Activated T-helper 1 cell treated with Interleukin-2 at 50 U/mL for 16 hours (primary cell): ENCODE data around the gene YKT6.
"Not testable (repeated sequence)": the region's sequence is repeated elsewhere in the genome, so short reads cannot be mapped to it uniquely, and the experiment has no call there.

Experiments
- DNase-seq: peaks from one replicate; pipeline ENCODE4 v3.0.0-alpha.2; 2020; ENCODE audit warnings: low read depth

The YKT6 gene

DNA sequence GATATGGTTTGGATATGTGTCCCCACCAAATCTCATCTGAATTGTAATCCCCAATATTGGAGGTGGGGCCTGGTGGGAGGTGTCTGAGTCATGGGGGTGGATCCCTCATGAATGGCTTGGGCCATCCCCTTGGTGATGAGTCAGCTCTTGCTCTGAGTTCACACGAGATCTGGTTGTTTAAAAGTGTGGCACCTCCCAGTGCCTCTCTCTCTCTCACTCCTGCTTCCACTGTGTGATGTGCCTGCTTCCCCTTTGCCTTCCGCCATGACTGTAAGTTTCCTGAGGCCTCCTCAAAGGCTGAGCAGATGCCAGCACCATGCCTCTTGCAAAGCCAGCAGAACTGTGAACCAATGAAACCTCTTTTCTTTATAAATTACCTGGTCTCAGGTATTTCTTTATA, 6.7 kb upstream of the YKT6 start:
- no peak for DNase-seq

DNA sequence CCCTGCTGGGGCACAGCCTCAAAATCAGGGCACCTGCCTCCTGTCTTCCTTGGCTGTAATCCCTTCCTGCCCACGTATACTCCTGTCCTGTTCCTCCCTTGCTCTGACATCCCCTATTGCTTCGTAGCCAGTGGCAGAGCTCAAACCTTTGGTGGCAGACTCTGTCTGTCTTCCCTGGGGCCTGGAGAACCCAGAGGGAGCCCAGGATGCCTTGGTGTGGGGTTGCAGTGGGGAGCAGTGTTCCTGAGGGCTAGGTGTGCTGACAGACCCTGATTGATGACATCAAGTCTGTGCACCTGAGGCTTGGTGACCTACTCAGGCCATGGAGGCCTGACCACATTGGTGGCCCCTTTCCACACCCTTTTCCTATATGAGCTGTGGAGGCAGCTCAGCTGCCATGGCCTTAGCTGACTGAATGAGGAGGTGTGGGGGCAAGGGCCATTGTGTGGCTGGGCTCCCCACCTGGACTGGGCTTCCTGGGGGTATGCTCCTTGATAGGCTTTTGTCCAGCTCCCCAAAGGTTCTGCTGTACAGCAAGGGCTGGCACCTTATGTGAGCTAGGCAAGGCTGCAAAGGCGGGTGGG, 6.1 kb upstream of the YKT6 start:
- no peak for DNase-seq

DNA sequence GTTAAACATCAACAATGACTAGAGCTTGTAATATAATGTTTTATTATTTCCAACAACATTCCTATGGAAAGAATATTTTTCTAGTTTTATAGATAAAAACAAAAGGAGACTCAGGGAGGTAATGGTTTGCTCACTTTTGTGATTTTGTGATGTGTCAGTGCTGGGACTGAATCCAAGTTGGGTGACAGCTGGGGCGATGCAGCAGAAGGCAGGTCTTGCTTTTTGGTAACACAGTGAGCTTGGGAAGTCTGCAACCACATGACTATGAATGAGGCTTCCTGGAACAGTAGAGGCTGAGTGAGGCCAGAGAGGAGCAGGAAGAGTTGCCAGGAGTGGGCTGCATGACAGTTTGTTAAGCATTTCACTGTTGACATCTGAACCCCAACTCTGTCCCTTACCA, 4.9 kb upstream of the YKT6 start:
- DNase-seq: no peak

DNA sequence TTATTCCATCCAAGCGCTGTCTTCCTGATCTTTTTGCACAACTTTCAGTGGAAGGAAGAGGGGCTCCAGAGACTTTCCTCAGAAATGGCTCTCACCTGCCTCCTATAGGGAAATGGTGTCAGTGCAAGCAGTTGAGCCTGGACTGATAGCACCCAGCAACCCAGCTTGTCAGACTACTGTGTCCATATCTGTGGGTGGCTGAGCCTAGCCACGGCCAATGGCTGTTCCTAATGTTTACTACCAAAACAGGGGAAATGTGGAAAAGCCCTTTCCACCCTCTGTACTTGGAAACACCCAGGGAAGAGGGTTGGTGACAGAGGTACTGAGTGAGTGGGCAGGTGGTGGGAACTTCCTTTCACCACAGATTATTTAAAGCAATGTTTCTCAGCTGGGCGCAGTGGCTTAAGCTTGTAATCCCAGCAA, 4.3 kb upstream of the YKT6 start:
- DNase-seq: no peak

DNA sequence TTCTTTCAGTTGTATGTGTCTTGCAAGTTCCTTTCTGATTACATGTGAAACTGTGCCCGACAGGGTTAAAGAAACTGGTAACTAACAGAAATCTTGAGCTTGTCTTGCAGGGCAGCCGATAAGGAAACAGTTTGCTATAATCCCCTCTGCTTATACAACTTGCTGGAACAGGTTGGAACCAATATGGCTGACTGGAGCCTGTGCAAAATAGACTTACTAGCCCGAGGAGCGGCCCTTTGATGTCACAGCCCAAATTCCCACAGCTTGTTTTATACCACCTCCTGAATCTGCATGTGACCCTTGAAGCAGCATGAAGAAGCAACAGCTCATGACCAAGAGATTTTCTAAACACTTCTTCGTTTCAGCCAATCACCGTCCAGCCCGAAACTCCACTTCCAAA, 3.3 kb upstream of the YKT6 start:
- no peak for DNase-seq

DNA sequence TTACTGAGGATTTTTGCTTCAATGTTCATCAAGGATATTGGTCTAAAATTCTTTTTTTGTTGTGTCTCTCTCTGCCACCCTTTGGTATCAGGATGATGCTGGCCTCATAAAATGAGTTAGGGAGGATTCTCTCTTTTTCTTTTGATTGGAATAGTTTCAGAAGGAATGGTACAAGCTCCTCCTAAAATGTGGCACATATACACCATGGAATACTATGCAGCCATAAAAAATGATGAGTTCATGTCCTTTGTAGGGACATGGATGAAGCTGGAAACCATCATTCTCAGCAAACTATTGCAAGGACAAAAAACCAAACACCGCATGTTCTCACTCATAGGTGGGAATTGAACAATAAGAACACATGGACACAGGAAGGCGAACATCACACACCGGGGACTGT, 615 bp upstream of the YKT6 start:
- not testable (repeated sequence) for DNase-seq

DNA sequence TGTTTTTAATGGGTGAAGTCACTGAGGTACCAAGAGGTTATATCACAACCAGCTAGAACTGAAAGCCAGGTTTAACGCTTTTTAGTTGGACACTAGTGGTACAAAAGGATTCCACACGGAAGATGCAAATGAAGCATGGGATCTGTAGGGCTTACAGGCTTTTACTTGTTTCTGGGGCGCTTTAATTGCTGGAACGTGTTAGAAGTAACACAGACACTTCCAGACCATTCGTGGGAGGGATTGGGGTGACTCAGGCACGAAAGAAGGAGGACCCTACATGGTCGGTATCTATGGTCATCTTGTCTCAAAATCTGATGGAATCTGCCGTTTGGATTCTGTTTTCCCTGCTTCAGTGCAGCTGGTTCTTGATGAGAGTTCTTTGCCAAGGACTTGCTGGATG, 1.0 kb downstream of the YKT6 start:
- no peak for DNase-seq

DNA sequence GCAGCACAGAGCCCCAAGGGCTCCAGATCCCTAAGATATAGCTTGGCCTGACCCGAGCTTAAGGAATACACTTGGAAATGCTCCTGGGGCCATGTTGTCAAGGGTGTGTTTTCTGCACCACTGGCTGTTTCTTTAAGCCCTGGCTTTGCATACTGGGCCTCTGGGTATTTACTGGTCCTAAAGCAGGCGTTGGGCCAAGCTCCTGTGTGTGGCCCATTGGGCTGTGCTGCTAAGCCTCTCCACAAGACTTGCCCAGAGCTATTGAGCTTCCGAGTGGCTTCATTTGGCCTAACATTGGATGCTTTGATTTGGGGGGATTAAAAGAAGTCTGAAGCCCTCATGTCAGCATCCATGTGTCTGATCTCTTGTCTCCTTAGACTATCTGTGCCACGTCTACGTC, 5.2 kb downstream of the YKT6 start:
- no peak for DNase-seq

DNA sequence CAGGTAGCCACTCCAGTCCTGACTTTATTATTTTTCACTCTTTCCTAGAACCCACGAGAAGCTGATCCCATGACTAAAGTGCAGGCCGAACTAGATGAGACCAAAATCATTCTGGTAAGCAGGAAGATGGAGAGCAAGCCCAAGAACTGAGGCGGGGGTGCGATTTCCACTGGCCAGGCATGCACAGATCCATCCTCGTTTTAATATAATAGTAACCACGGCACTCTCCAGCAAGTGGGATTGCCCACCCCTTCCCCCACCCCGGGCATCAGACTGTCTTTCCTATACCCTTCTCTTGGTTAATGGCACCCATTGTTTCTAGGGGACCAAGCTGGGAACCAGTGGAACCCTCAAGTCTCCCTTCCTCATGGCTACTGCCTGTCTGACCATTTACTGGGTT, 7.3 kb downstream of the YKT6 start:
- no peak for DNase-seq

DNA sequence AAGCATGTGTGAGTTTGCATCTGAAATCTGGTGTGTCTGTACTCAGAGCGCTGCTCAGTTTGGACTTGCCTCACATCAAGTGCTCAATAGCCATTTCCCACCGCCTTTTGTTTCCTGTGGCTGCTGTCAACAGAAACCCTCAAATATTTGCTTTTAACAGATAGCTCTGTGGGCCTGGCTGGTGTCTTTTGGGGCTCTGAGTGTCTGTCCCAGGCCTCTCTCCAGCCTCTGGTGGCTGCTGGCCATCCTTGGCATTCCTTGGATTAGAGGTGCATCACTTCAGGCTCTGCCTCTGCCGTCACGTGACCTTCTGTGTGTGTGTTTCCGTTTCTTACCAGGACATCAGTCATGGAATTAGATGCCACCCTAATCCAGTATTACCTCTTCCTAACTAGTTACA, 9.3 kb downstream of the YKT6 start:
- no peak for DNase-seq

DNA sequence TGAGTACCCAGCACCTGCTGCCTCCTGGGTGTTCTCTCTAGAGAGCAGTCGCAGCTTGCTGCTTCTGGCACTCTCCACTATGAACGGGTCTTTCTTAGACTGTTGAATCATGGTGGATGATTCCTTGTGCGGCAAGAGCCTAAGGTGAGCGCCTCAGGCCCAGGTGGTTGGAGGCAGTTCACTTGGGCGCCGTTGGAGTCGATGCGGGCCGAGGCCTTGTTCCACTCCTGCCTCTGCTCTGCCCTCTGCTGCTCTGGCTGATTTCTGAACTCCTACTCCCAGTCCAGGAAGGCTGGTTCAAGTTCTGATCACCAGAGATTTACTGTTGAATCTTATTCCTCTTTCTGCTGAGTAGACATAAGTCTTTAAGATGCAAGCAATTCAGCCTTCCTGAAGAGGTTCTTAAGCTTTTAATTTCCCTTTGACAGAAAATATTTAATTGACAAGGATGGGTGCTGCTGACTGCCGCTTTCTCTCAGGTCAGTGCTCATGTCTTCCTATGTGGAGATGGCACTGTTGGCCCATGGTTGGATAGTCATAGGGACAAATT, 10.4 kb downstream of the YKT6 start:
- no peak for DNase-seq

DNA sequence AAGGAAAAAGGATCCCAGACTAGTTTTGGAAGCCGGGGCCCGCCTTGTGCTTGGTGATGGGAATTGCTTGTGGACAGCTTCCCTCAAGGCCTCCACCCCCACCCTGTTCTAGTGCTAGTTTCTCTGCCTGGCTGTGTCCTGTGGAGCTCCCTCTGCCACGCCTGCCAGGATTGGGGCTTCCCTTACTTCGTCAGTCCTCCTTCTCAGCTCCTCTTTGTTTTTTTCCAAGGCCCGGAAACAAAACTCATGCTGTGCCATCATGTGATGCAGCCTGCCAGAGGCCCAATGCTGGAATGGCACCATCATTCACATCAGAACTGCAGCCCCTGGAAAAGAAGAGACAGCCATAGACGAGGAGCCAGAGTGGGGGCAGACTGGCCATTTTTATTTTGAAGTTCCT, 11.2 kb downstream of the YKT6 start:
- DNase-seq: no peak

DNA sequence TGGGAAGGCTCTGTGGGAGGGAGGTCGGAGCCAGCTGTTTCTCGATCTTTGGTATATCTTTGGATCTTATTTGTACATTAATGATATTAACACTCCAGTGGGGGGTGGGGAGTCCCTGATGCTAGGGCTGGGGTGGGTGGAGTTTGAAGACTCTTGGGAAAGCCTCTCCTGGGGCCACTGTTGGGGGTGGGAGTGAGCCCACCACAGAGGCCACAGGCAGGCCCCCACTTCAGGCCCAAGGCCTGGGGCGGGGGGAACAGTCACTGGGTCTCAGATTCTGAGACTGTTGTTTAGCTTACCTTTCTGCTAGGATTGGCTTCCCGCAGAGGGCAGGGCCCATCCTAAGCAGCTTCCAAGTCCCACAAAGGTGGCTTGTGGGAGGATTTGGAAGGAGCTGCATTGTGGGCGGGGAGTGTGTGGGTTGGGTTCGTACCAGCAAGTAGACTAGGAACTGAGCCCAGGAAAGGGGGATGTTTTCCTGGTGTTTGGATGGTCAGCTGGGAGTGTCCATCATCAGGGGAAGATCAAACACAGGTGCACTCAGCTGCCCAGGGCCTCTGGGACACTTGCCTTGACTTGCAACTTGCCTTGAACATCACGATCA, 11.9 kb downstream of the YKT6 start:
- no peak for DNase-seq

DNA sequence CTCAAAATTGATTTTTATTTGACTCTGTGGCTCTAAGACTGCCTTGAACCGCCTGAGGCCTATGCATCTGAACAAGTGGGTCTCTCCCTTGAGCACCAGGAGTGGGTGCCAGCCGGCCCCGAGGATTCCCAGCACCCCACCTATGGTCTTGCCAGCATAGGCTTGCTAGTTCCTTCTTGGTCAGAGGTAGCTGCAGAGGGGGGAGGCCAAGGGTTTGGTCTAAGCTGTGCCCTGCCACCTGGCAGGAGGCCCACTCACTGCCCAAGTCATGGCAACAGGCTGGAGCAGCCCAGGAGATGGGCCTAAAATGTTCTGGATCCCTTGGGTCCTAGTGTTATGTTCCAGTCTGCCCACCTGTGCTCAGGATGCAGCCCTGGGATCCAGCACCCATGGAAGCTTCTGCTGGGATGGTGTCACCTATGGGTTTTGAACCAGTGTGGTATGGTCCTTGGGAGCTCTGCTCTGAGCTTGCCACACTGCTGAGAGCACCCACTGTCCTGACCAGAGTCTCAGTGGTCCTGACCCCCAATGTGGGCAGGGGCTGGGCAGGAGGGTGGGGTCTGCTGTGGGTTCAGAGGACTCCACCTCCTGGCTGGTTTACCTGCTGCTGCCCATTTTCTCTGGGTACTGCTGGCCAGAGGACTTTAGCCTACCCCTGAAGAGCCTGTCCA, 12.6 kb downstream of the YKT6 start:
- no peak for DNase-seq

DNA sequence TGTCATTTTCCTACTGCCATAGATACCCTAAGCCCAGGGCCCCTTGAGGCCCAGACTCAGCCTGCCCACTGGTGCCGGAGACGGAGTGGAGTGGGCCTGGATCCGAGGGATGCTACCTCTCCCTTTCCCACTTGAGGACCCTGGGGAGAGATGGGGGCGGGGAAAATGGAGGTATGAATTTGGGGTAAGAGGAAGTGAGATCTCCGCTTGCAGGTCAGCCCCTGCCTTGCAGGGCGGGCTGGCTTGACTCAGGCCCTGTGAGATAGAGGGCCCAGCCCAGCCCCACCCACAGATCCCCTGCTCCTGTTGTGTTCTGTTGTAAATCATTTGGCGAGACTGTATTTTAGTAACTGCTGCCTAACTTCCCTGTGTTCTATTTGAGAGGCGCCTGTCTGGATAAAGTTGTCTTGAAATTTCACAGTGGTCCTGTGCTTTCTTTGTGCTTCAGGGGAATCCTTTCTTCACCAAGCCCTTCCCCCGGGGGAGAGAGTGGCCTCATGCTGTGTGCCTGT, 13.2 kb downstream of the YKT6 start:
- no peak for DNase-seq

DNA sequence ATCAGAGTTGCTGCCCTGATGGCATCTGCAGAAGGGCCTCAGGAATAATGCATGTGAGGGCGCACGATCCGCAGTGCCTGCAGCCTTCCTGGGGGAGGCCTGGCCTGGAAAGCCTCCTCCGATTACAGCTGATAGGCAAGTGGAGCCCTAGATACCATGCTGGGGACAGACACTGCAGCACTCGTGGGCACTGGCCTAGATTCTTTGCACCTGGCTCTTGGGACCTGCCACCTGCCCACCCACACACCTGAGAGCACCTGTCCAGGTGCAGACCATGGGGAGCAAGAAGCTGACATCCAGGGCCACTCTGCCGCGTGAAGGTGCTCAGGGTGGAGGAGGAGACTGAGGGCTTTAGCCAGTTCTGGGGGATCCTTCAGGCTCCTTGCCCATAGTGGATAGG, 14.8 kb downstream of the YKT6 start:
- no peak for DNase-seq

DNA sequence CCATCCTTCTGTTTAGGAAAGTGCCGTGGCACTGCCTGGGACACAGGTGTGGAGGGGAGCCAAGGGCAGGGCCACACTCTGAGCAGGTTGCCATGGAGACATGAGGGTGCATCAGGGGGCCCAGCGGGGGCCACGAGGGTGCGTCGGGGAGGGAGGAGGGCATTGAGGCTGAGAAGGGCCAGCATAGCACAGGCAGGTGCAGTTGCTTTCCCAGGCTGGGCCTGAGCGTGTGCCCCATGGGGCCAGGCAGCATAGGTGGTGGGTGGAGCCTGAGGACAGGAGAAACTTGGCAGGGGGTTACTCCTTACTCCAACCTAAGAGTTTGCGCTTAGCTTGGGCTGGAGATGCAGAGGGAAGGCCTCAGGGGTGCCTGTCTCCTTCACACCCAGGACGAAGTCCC, 15.2 kb downstream of the YKT6 start:
- DNase-seq: no peak

DNA sequence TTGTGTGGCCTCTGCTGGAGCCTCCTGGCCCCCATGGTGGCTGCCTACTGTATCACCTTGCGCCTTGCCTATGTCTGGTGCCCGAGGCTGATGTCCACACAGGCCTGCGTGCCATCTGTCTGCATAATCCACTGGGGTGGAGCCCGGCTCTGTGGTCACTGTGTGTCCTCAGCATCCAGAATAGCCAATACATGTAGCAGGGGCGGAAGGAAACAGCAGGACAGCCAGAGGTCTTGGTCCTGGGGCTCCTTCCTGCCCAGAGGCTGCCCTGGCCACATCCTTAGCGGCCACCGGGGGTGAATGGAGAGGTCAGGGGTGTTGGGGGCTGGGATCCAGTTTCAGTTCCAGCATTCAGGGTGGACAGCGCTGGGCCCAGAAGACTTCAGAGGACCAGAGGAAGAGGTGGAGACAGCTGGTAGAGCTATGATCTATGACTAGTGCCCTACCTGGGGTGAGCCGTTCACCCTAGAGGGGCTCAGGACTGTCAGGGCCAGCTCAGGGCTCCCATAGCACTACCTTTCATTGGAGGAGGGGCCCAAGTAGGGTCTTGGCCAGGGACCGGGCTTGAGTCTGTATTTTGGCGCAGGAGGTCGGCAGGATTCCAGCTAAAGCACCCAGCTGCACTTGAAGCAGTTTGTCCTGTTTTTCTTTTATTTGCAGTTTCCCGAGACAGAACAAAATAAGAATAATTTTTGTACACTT, 15.9 kb downstream of the YKT6 start:
- DNase-seq: no peak

DNA sequence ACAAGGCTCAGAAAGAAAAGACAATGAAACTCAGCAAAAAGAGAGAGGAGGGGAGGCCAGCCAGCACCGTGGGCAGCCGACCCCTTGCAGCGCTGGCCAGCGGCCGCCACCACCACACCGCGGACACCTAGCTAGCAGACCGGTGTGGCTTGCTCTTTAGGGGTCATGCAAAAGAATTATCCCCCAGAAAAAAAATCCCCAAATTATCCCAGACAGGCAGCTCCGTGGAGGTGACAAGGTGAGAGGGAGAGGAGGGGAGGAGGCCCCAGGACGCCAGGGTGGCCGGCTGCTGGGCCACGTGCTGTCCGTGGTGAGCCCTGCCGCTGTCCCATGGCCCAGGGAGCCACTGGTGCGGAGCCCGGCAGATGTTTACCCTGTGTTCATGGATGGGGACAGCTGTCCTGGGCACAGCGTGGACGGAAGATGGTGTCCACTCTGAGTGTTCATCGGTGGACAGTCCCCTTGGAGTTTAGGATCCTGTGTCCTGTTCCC, 16.5 kb downstream of the YKT6 start:
- no peak for DNase-seq

DNA sequence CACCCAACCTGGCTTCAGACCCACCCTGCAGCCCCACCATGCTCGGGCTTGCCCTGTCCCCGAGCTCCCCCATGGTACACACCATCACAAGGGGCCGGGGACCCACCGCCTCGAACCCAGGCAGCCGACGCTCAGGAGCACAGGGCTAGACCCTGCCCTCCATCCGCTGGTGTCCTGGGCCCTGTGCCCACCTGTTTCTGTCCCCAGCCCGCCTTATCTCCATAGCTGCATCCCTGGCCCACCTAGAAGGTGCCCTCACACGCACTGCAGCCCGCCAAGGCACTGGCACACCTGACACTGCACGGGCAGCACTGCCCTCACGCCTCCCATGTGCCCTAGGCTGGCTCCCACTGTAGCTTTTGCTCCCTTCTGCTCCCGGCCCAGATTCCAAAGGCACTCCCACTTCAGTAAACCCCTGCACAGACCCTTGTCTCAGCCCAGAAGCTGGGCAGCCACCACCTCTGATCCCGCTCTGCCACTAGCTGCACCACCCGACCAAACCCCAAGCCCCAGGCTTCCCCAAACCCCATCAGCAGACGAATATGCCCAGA, 17.1 kb downstream of the YKT6 start:
- no peak for DNase-seq

DNA sequence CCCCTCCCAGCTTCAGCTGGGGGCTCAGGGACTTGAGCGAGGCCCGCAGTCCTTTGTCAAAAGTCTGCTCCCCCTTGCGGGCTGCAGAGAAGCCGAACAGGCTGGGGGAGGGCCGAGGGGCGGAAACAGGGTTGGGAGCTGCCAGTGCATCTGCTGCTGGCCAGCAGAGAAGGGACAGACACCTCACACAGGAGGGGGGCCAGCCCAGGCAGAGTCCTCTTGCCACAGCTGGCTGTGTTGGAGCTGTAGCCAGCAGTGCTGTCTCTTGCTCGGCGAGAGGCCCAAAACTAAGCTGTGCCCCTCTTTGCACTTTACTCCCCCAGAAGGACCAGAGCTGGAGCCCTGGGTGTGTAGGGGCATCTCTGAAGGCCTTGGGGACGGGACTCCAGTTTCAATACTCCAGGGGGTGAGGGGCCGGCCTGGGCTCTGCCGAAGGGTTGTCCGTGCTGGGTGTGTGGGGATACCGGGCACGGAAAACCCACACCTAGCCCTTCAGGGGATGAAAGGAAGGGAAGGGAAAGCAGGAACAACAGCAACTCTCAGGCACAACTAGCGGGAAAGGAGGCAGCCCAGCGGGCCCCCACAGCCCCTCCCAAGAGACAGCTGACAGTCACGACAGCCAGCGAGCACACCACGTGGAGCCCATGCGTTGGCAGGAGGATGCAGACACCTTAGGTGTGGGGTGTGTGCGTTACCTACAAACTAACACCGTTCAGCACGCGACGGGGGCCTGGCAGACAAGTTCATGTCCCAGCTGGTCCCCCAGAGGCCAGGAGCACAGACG, 17.8 kb downstream of the YKT6 start:
- DNase-seq: no peak
